HG03175 (cell line): Measurements from ENCODE around the gene CCNL1.
A peak's percentile ranks its signal among the peaks of the same experiment; 100 is the strongest.
"Not testable (repeated sequence)": the region's sequence is repeated elsewhere in the genome, so short reads cannot be mapped to it uniquely, and the experiment has no call there.

Source experiments
- ATAC-seq: cut with Tn5 transposase; IDR thresholded peaks from one replicate; pipeline ENCODE4 v1.9.1; 2021; ENCODE audit warnings: mild to moderate bottlenecking, moderate library complexity; ENCODE audit not compliant: unreplicated experiment

The CCNL1 gene

GRCh38 chr3:157104928-157105652 is 54.9 kb downstream of the CCNL1 start:
- ATAC-seq: peak; percentile 77

- ATAC-seq: no peak
Measured at GRCh38 chr3:157104521-157104920, 55.4 kb downstream of the CCNL1 start.

DNA sequence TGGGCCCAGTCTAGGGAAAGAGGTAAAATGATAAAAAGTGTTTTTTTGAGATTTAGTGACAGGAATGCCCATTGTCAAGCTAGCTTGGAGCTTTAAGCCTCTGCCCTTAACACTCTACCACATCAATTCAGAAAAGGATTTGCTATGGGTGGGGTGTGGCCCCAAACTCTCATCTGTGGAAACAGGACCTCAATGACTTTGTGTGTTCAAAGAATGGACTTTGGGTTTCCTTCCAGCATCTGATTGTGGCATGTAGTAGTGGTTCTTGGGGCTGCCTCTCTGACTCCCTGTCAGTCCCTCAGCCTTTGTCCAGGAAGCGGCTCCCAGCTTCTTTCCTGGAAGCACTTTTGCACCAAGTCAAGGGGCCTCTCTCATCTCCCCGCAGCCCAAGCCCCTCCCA is 56.1 kb downstream of the CCNL1 start:
- no peak for ATAC-seq

- peak; percentile 78 for ATAC-seq
Measured at GRCh38 chr3:157103280-157103679, 56.7 kb downstream of the CCNL1 start.

DNA sequence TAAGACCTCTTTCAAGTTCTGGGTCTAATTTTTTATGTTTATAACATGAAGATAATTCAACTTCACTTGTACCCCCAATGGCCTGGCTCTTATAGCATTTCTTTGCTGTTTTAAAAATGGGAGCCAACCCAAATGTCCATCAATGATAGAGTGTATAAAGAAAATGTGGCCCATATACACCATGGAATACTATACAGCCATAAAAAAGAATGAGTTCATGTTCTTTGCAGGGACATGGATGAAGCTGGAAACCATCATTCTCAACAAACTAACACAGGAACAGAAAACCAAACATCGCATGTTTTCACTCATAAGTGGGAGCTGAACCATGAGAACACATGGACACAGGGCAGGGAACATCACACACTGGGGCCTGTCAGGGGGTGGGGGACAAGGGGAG is 57.4 kb downstream of the CCNL1 start:
- not testable (repeated sequence) for ATAC-seq

DNA sequence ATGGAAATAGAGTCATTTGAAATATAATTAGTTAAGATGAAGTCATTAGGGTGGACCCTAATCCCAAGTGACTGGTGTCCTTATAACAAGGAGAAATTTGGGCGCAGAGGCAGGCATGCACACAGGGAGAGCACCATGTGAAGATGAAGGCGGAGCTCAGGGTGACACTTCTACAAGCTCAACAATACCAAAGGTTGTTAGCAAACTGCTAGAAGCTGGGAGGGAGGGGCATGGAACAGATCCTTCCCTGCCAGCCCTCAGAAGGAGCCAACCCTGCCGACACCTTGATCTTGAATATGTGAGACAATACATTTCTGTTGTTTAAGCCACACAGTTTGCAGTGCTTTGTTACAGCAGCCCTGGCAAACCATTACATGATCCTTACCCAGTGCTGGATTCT is 57.8 kb downstream of the CCNL1 start:
- ATAC-seq: no peak

DNA sequence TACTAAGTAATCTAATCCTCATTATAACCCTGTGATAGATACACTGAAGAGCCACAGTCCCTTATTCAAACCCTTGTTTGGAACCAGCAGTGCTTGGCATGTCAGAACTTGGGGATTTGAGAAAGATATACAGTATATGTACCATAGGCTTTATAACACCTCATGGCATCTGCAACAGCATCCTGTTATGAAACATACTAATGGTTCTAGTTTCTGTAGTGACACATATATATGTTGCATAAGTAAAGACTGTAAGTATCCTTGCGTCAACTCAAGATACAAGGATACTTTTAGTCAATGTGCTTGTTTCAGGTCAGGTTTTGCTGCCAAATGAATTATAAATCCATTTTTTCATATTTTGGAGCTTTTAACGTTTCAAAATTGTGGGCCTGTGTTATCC is 58.5 kb downstream of the CCNL1 start:
- no peak for ATAC-seq

DNA sequence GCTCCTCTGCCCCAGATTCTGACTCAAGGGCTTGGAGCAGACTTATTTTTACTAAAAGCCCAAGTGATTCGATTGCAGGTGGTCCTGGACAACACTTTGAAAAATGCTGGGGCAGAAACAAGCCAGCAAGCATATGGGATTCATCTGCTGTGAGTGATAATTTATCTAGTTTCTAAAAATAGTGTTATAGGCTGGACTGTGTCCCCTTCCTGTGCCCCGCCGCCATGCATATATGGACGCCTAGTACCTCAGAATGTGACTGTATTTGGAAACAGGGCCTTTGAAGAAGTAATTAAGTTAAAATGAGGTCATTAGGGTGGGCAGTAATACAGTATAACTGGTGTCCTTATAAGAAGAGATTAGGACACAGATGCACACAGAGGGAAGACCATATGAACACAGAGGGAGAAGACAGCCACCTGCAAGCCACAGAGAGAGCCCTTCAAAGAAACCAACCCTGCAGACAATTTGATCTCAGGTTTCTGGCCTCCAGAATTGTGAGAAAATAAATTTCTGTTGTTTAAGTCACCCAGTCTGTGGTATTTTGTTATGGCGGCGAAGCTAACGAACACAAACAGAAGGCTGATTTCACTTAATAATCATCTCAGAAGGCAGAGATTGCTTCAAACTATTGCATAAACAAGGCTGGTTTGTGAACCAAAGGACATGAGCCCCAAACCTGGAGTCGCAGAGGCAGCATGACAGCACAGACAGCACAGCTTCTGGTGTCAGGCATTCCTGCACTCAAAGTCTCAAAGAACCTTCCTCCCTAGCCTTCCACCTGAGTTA is 59.1 kb downstream of the CCNL1 start:
- ATAC-seq: no peak

DNA sequence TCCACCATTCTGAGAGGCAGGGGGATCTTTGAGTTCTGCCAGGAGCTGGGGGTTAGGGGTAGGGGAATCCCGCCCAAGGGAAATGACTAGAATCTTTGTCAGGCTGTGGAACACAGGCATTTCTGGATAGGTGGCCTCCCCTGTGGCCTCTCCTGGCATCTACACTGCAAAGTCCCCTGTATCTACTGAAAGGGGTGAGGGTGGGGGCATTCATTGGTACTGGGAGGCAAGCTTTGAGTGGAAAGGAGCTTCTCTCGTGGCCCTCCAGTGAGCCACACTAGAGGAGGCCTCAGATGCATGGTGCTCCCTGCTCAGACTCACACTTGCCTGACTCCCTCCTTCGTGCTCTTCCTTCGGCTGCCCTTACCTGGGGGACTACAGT is 59.9 kb downstream of the CCNL1 start:
- no peak for ATAC-seq

GRCh38 chr3:157099326-157100095 is 60.4 kb downstream of the CCNL1 start:
- no peak for ATAC-seq

- ATAC-seq: no peak
Measured at GRCh38 chr3:157098823-157099185, 61.1 kb downstream of the CCNL1 start.

- no peak for ATAC-seq
Measured at GRCh38 chr3:157098121-157098822, 61.7 kb downstream of the CCNL1 start.
